ENCODE results near the gene NFASC.

GRCh38 chr1:205004351-205004750 lies 133.7 kb downstream of the NFASC start:
- TF ChIP-seq YY1 (IDR thresholded peaks at IDR 0.05; ENCODE audit: borderline replicate concordance in 1 of 3, control insufficient read depth in 1 of 3, extremely low read depth in 1 of 3, insufficient read depth in 3 of 3, insufficient read length in 1 of 3, insufficient replicate concordance in 2 of 3, low read depth in 1 of 3, low read length in 2 of 3) (no peak), RAD21 (CRISPR knock-in tag; conservative IDR thresholded peaks at IDR 0.05 in 1 of 2, IDR thresholded peaks at IDR 0.05 in 1 of 2) (no peak), CAMTA2 (CRISPR knock-in tag; conservative IDR thresholded peaks at IDR 0.05) (no peak), BACH1 (tag; IDR thresholded peaks at IDR 0.05) (no peak), PREB (CRISPR knock-in tag; IDR thresholded peaks at IDR 0.05) (no peak), CHD4 (IDR thresholded peaks at IDR 0.05; ENCODE audit: insufficient read depth, insufficient replicate concordance, low read depth, low read length, poor library complexity, severe bottlenecking) (no peak), TCF7L2 (IDR thresholded peaks at IDR 0.05; ENCODE audit: low read depth, low read length) (no peak)

All from K562 (cell line).